HG02970 (cell line): ENCODE data around the gene SNX2.
"Not testable (repeated sequence)": the region's sequence is repeated elsewhere in the genome, so short reads cannot be mapped to it uniquely, and the experiment has no call there.

Experiments
- ATAC-seq: cut with Tn5 transposase; IDR thresholded peaks from one replicate; pipeline ENCODE4 v1.9.1; 2021; ENCODE audit warnings: mild to moderate bottlenecking, moderate library complexity, moderate number of reproducible peaks; ENCODE audit not compliant: unreplicated experiment, low FRiP score

SNX2 gene

DNA sequence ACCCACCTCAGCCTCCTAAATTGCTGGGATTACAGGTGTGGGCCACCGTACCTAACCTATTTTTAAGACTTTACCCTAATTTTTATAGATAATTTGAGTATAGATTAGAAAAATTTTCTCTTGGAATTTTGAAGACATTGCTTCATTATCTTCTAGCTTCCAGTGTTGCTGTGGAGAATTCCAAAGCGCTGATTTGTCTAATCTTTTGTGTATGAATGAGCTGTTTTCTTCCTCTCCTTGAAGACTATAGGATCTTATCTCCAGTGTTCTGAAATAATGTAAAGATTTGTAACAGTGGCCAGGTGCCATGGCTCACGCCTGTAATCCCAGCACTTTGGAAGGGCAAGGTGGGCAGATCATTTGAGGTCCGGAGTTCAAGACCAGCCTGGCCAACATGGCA is 64.9 kb downstream of the SNX2 start:
- no peak for ATAC-seq

DNA sequence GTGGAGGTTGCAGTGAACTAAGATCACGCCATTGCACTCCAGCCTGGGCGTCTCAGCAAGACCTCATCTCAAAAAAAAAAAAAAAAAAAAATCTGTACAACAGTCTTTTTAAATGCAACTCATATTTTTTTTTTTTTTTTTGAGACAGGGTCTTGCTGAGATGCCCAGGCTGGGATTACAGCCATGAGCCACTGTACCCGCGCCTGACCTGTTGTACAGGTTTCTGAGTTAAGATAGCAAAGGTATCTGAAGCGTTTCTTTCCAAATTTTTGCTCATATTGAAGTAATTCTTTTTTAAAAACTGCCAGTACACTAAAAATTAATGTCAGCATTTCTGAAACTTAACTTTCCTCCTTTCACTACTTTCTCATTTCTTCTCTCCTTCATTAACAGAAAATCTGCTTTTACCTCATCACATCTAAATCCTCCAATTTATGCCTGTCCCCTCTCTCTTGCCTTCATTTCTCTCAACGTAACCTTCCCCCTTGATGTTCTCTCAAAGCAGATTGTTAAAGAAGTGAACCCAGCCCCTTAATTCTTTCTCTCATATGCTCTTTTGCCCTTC is 67.2 kb downstream of the SNX2 start:
- no peak for ATAC-seq

DNA sequence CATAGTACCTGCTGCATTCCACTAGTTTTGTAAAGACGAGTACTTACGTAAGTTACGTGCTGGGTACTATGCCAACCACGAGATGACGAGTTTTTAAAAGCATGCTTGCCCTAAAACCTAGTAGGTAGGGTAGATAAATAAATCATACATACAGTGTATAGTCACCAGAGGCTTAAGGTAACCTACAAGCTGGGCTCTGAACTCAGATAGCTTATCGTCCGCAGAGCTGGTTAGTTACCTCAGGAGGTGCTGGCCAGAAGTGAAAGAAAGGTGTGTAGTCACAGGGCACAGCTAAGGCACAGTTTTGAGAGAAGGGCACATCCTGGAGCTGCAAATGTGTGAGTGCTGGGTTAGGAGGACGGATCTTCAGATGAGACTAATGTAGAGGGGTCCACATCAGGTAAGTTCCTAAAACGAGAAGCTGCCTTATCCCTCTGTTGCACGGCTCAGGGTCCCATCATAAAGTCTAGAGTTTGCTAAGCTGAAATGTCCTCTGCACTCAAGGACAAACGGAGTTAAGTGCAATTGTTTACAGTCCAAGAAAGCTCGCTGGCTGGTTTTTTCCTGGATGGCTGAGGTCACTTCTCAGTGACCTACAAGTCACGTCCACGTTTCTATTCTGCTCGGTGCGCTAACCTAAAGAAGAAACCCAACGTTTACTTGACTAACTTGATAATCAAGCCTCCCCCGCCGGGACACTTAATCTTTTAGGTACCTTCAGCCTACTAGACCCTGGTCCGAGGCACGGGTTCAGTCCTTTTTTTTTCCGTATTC is 69.4 kb downstream of the SNX2 start:
- ATAC-seq, result peak; percentile 6

DNA sequence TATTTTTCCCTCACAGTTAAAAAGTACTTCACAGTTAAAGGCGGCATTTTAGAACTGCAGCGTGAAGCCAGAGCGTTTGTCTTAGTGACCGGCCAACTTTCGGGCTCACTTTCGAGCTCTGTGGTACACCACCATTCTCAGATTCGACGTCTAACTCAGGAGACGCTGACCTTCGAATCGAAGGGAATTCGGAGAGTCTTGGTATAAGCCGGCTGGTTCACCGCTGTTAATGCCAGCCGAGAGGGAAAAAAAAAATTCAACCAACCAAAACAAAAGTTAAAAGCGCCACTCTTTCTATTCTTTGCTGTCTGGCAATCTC is 70.0 kb downstream of the SNX2 start:
- peak; percentile 38 for ATAC-seq

- ATAC-seq, result peak; percentile 77
Observed at GRCh38 chr5:122845229-122846050, 70.6 kb downstream of the SNX2 start, which contains the start of gene SNX24. SNX24 (plus strand) TSS chr5:122845613; CDS start chr5:122845634, 21 bp downstream.

DNA sequence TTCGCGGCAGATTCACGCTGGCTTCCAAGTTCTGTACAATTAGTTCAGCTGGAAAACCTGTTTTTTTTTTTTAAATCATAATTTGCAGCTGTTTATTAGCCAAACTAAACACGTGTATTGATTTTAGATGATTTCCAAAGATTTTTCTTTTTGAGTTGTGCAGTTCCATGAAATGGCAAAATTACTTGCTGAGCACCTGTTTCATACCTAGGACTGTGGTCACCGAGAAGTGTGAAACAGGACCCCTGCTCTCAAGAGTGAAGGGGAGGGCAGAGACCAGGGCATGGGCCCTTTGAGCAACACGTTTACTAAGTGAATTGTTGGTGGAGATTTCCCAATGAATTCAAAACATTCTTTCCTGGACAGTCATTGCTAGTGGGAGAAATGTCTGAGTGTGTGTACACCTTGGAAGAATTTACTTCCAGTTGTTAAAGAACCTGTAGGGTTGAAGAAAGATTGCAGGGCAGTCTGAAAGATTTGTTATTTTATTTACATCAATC is 71.2 kb downstream of the SNX2 start:
- ATAC-seq, result no peak

DNA sequence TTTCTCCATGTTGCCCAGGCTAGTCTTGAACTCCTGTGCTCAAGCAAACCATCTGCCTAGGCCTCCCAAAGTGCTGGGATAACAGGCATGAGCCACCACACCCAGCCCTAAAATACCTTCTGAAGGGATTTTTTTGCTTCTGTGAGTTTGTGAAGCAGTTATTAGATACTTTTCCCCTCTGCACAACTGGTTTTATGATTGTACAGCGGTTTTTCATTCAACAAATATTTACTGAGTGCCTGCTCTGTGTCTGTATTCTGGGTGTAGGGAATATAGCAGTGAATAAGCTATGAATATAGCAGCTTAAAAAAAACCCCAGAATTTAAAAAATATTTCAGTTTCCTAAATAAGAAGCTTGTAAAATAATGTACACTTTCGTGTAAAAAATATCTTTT is 72.8 kb downstream of the SNX2 start:
- no peak for ATAC-seq

DNA sequence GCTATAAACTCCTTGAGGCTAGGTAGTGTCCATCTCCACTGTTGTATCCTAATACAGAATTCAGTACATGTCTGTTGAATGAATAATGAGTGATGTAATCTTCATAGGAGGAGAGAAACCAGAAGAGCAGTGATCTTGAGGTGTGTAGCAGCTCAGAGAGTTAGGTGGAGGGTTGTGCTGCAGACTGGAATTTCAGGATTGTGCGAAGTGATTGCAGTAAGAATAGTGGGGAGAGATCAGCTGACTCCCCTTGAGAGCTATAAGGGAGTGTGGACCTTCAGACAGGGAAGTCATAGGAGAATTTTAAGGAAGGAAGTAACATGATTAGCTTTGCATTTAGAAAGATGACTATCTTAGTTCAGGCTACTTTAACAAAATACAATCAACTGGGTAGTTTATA is 74.9 kb downstream of the SNX2 start:
- ATAC-seq, result no peak

- ATAC-seq, result not testable (repeated sequence)
Observed at GRCh38 chr5:122857538-122857937, 82.7 kb downstream of the SNX2 start.

GRCh38 chr5:122858451-122858850 is 83.6 kb downstream of the SNX2 start:
- ATAC-seq, result no peak

DNA sequence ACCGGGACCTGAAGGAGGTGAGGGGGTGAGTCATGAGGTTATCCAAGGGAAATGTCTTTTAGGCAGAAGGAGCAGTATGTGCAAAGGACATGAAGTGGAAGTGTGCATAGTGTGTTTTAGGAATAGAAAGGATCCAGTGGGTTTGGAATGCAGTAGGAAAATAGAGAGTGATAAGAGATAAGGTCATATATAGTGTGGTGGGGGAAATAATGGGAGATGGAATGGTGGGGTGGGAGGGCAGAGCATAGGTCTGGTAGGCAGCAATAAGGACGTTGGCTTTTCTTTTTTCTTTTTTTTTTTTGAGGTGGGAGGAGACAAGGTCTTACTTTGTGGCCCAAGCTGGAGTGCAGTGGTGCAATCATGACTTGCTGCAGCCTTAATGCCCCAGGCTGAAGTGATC is 88.4 kb downstream of the SNX2 start:
- no peak for ATAC-seq

- no peak for ATAC-seq
Observed at GRCh38 chr5:122863721-122864120, 88.8 kb downstream of the SNX2 start.

GRCh38 chr5:122864400-122864799 is 89.5 kb downstream of the SNX2 start:
- no peak for ATAC-seq

- no peak for ATAC-seq
Observed at GRCh38 chr5:122864842-122865241, 90.0 kb downstream of the SNX2 start.

GRCh38 chr5:122870219-122870856 is 95.5 kb downstream of the SNX2 start:
- ATAC-seq, result no peak

- ATAC-seq, result no peak
Observed at GRCh38 chr5:122871661-122872060, 96.8 kb downstream of the SNX2 start.

GRCh38 chr5:122874179-122874875 is 99.4 kb downstream of the SNX2 start:
- no peak for ATAC-seq

DNA sequence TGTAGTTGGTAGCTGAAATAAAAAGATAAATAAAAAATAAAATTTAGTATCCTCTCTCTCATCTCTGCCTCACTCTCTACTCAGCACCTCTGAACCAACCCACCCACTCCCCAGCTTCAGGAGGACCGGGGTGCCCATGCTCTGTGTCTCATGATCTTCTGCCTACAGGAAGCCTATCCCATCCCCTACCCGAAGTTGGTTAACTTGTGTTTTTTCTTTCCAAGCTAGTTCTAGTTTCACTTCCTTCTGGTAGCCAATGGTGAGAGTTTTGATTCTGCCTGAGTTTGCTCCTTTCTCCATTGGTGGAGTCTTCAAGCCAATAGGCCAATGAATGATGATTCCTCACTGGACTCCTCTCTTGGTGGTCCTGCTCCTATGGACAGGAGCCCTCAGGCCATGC is 102.6 kb downstream of the SNX2 start:
- ATAC-seq, result no peak

DNA sequence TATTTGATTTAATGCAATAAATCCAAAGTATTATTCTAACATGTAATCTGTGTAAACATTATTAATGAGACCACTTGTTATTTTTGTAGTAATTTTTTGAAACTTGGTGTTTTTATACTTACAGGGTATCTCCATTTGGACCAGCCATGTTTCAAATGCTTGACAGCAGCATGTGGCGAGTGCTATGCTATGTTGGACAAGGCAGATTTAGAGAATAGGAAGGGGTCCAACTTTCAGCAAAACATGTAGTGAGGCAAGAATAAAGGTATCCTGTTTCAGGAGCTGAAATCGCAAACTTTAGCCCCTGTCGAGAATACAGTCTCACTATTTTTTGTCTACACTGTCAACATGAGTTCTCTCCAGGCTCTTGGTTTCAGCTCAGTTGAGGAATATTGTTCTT is 104.2 kb downstream of the SNX2 start:
- no peak for ATAC-seq
